Measurements from ENCODE around the gene SYCP2L.

SYCP2L gene

DNA sequence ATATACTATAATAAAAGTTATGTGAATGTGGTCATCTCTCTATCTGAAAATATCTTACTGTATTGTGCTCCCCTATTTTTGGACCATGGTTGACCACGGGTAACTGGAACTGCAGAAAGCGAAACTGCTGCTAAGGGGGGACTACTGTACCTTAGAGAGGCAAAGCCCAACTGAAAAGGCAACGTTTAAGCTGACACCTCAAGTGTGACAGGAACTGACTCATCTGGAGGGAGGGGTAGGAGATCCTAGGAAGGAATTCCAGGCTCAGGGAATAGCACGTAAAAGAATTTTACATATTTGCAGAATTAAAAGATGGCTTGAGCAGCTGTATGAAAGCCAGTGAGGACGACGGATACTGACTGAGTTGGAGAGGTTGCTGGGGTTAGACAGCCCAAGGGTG lies 122.5 kb downstream of the SYCP2L start:
- no peak for DNase-seq

DNA sequence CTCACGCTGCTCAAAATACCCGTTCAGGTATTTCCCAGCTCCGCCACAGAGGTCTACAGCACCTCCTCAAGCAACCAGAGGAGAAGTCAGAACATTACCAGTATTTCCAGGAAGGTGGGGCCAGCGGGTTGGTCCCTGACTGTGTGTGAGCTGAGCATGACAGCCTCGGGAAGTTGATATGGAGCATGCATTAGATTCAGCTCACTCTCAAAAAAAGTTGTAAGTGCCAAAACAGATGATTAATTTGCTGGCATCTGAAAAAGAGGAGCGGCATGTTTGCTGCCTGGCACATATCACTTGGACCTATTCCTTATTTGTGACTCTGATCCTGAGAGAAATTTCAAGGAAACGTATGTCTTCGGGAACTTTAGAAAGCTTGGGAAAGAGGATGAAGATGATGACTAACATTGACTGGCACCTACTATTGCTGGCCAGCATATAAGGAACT lies 125.0 kb downstream of the SYCP2L start:
- DNase-seq: no peak

GRCh38 chr6:11012295-11012754 lies 125.5 kb downstream of the SYCP2L start:
- DNase-seq: no peak

DNA sequence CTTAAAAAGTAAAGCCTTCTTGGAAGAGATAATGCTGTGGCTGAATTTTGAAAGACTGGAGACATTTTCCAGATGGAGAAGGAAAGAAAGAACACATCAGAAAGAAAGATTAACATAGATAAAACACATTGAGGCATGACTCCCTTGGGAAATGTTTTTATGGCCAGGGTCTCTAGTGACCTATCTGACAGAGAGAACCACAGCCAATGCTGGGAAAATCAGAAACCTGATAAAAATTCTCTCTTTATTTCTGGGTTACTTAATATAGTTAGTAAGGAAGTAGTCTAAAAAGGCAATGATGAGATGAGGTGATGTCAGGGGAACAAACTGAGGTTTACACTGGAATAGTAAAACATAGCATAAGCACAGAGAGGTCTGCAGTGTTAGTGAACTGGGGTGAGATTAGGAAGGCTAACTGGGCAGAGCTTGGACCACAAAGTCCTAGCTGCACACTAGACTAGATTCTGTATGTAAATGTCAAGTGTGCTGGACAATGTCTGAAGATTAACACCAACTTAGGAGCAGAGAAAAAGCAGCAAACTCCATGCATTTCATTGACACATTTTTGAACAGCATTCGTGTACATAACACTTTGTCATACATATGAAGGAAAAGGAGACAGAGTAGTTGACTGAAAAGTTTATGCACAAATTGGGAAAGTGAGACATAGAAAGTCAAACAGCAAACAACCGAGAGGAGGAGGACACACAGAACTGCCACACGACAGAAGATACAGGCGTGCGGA lies 126.3 kb downstream of the SYCP2L start:
- DNase-seq: no peak

DNA sequence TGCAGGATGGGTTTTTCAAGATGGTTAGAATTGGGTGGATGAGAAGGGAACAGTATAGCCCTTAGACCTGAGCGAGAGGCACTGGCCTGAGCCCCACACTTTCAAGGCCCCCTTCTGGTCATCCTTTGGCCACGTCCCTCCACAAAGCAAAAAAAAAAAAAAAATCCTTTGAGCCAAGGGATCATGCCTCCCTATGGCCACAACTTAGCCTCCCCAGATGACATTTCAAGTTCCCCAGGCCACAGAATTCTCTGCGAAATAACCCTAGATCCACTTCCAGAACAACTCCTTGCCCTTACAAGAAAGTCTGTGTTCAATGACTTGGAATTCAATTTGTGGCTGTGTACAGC lies 126.8 kb downstream of the SYCP2L start:
- no peak for DNase-seq

GRCh38 chr6:11015102-11015501 lies 128.2 kb downstream of the SYCP2L start:
- DNase-seq: no peak

GRCh38 chr6:11016452-11016851 lies 129.6 kb downstream of the SYCP2L start:
- no peak for DNase-seq

- no peak for DNase-seq
These were observed 130.2 kb downstream of the SYCP2L start for GRCh38 chr6:11017090-11017489.

DNA sequence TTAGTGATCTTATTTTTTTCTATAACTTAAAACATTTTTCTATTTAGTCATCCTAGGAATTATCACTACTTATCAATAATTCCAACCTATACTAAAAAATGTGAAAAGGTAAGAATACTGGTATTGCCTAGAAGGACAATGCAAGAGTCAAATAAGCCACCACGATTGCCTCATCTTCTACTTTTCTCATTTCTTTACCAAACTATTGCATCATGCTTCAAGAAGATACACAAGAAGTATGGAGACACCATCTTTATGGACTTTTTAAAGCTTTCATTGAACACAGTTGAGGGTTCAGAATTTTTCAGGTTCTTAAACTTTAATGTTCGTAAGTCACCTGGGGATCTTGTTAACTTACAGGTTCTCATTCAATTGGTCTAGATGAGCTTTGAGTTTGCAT lies 131.4 kb downstream of the SYCP2L start:
- no peak for DNase-seq

DNA sequence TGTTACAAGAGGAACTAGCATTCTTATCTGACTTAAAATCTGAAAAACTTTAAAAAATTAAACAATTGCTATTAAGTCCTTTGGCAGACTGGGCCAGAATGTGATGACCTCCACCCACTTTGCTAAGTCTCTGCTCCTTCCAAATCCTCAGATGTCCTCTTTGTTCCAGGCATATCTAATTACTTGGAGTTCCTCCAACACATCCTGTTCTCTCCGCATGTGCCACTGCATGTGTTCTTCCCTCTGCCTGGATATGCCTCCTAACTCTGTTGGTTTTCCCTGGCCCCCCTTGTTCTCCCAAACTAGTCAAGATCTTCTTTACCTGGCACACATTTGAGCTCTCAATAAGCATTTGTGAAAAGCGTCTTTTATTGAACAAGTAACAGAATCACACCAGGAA lies 134.2 kb downstream of the SYCP2L start:
- DNase-seq: no peak

DNA sequence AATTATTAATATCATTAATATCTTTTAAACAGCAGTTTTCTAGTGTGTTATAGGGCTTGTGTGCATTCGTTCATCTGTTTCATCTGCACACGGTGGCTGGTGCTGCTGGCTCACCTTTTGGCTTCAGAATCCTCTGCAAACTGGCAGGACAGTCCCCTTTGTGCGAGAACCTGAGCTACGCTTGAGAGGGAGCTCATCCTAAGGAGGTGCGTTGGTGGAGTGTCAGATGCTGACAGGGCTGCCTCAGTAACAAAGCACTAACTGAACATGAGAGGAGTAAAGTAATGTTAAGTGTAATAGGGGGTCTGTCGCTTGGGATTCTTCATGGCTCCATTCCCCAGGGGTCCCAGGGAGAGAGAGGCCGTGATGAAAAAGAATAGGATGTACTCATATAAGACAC lies 134.9 kb downstream of the SYCP2L start:
- DNase-seq: no peak

DNA sequence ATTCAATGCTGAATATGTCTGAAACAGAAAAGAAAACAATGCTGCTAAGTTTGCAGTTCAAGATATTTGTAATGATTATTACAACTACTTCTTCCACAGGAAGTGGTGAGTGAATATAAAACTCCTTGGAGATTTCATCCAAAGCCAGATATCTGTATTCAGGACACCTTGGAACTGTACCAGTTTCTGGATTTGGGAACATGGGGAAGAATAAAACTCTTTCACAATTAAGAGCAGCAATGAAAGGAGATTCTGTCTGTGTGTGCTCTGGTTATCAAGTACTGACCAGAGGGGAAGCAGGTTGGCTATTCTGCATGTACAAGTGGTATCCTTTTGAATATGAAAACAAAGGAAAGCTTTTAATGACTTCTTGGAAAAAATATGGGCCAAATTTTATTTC lies 136.2 kb downstream of the SYCP2L start:
- no peak for DNase-seq

Data from suppressor macrophage (primary cell).